Neural cell (in vitro differentiated cells): ENCODE measurements around the gene CSH2. TPM values are rescaled to one million over a fixed set of nuclear protein-coding genes. Genes with fewer than 3 reads are reported as not detected.
"Not testable (repeated sequence)": the region's sequence is repeated elsewhere in the genome, so short reads cannot be mapped to it uniquely, and the experiment has no call there.

Source experiments
- H2AFZ ChIP-seq: fragments of 200-600, 300-800 bp; sonication (generic), shearing (Covaris generic); 2 replicates; pipeline ENCODE4 v1.6.0; 2014; ENCODE audit warnings: low read depth, mild to moderate bottlenecking, antibody characterized with exemption, low read length, moderate library complexity
- H3F3A ChIP-seq: fragments of 200-600 bp; shearing (Covaris generic); 2 replicates; pipeline ENCODE4 v1.6.1; 2016; ENCODE audit warnings: mild to moderate bottlenecking, moderate library complexity, mixed read lengths, antibody characterized with exemption, low read length; ENCODE audit not compliant: insufficient read depth, poor library complexity, severe bottlenecking
- H3K27ac ChIP-seq: fragments of 200-600, 300-800 bp; sonication (generic), shearing (Covaris generic); 2 replicates; pipeline ENCODE4 v1.5.1; 2014; ENCODE audit warnings: mild to moderate bottlenecking, low read length, moderate library complexity
- H3K27me3 ChIP-seq: fragments of 300-800, 200-600 bp; sonication (generic), shearing (Covaris generic); 2 replicates; pipeline ENCODE4 v1.6.0; 2014; ENCODE audit warnings: mild to moderate bottlenecking, low read depth, low read length, moderate library complexity; ENCODE audit not compliant: insufficient read depth
- H3K36me3 ChIP-seq: fragments of 300-800, 200-600 bp; sonication (generic), shearing (Covaris generic); 2 replicates; pipeline ENCODE4 v1.5.1; 2014; ENCODE audit warnings: mild to moderate bottlenecking, antibody characterized with exemption, low read length, moderate library complexity; ENCODE audit not compliant: insufficient read depth
- H3K4me2 ChIP-seq: fragments of 300-800, 200-600 bp; sonication (generic), shearing (Covaris generic); 2 replicates; pipeline ENCODE4 v1.6.0; 2014; ENCODE audit warnings: mild to moderate bottlenecking, low read length
- H3K4me3 ChIP-seq: fragments of 300-800, 200-600 bp; sonication (generic), shearing (Covaris generic); 2 replicates; pipeline ENCODE4 v1.5.1; 2014; ENCODE audit warnings: mild to moderate bottlenecking, low read length, moderate library complexity
- H3K79me2 ChIP-seq: fragments of 200-600 bp; shearing (Covaris generic); replicated peaks from 2 replicates; pipeline ENCODE4 v1.6.0; 2014; ENCODE audit warnings: mild to moderate bottlenecking, low read length, moderate library complexity; ENCODE audit not compliant: insufficient read depth
- H3K9ac ChIP-seq: fragments of 300-800, 200-600 bp; sonication (generic), shearing (Covaris generic); 2 replicates; pipeline ENCODE4 v1.6.1; 2016; ENCODE audit warnings: mild to moderate bottlenecking, low read length, mixed read lengths
- H3K9me2 ChIP-seq: fragments of 200-600 bp; shearing (Covaris generic); 2 replicates; pipeline ENCODE4 v1.6.1; 2016; ENCODE audit warnings: mild to moderate bottlenecking, low read length, mixed read lengths; ENCODE audit not compliant: insufficient read depth
- H3K9me3 ChIP-seq: fragments of 200-600, 300-800 bp; sonication (generic), shearing (Covaris generic); 2 replicates; pipeline ENCODE4 v1.6.1; 2016; ENCODE audit warnings: mild to moderate bottlenecking, mixed run types, low read length, moderate library complexity, mixed read lengths
- H4K20me1 ChIP-seq: fragments of 200-600 bp; shearing (Covaris generic); 2 replicates; pipeline ENCODE4 v1.6.1; 2016; ENCODE audit warnings: mild to moderate bottlenecking, mixed run types; ENCODE audit not compliant: insufficient read depth
- CTCF ChIP-seq: fragments of 450-650 bp; IDR thresholded peaks from 2 replicates; pipeline ENCODE4 v1.5.1; 2014; ENCODE audit warnings: antibody characterized with exemption, mild to moderate bottlenecking, moderate library complexity; ENCODE audit not compliant: poor library complexity, severe bottlenecking
- EP300 ChIP-seq: fragments of 450-650 bp; conservative IDR thresholded peaks from 2 replicates; pipeline ENCODE4 v1.6.1; 2014; ENCODE audit warnings: antibody characterized with exemption, mild to moderate bottlenecking, moderate library complexity; ENCODE audit not compliant: poor library complexity, severe bottlenecking
- EZH2 ChIP-seq: fragments of 200-600, 300-800 bp; shearing (Covaris generic), sonication (generic); IDR thresholded peaks from 2 replicates; pipeline ENCODE4 v1.6.1; 2014; ENCODE audit warnings: antibody characterized with exemption, low read length, borderline replicate concordance, mild to moderate bottlenecking; ENCODE audit not compliant: insufficient read depth, poor library complexity, severe bottlenecking
- MXI1 ChIP-seq: fragments of 450-650 bp; conservative IDR thresholded peaks from 2 replicates; pipeline ENCODE4 v1.6.1; 2014; ENCODE audit warnings: antibody characterized with exemption, mild to moderate bottlenecking; ENCODE audit not compliant: poor library complexity, severe bottlenecking
- POLR2AphosphoS5 ChIP-seq: IDR thresholded peaks from 2 replicates; pipeline ENCODE4 v1.6.1; 2012
- RAD21 ChIP-seq: fragments of 450-650 bp; conservative IDR thresholded peaks from 2 replicates; pipeline ENCODE4 v1.6.1; 2014; ENCODE audit warnings: antibody characterized with exemption, mild to moderate bottlenecking, moderate library complexity
- SMC3 ChIP-seq: fragments of 450-650 bp; conservative IDR thresholded peaks from 2 replicates; pipeline ENCODE4 v1.6.1; 2014; ENCODE audit warnings: antibody characterized with exemption, mild to moderate bottlenecking, moderate library complexity; ENCODE audit not compliant: poor library complexity
- TAF1 ChIP-seq: IDR thresholded peaks from 2 replicates; pipeline ENCODE4 v1.6.1; 2012; ENCODE audit warnings: low read depth
- polyA plus RNA-seq: library from polyadenylated mRNA; depleted of rRNA; stranded (reverse); fragments of >200 nt; gene quantifications from 2 replicates; pipeline ENCODE4 v1.2.3, GENCODE V29; 2014
- TF ChIP-seq, protein P1 (sequence below): IDR thresholded peaks from 2 replicates; pipeline ENCODE4 v1.6.1; 2012; ENCODE audit warnings: borderline replicate concordance

CSH2 gene
- polyA plus RNA-seq, 1 donor from 2014 or later, result not detected

- H3K27me3 ChIP-seq, H3K27ac ChIP-seq, H3K9me2 ChIP-seq, H3K4me2 ChIP-seq, H3K9me3 ChIP-seq, H3K4me3 ChIP-seq, H3K36me3 ChIP-seq, H3K9ac ChIP-seq, H2AFZ ChIP-seq, H3K79me2 ChIP-seq, H4K20me1 ChIP-seq, H3F3A ChIP-seq: not testable (repeated sequence)
Measured at GRCh38 chr17:63870292-63870665, 3.2 kb downstream of the CSH2 start.

GRCh38 chr17:63869491-63870291, 3.8 kb downstream of the CSH2 start:
- not testable (repeated sequence) for H3K79me2 ChIP-seq, H3K36me3 ChIP-seq, H3K9me2 ChIP-seq, H3F3A ChIP-seq, H3K4me2 ChIP-seq, H3K4me3 ChIP-seq, H2AFZ ChIP-seq, H3K9me3 ChIP-seq, H3K9ac ChIP-seq, H3K27ac ChIP-seq, H4K20me1 ChIP-seq, H3K27me3 ChIP-seq

- not testable (repeated sequence) for H3K36me3 ChIP-seq, H3F3A ChIP-seq, H3K27ac ChIP-seq, H3K9me2 ChIP-seq, H4K20me1 ChIP-seq, H3K4me3 ChIP-seq, H3K9ac ChIP-seq, H3K9me3 ChIP-seq, H2AFZ ChIP-seq, H3K4me2 ChIP-seq, H3K27me3 ChIP-seq, H3K79me2 ChIP-seq
Measured at GRCh38 chr17:63866625-63867024, 6.9 kb downstream of the CSH2 start.

GRCh38 chr17:63859257-63859656, 14.2 kb downstream of the CSH2 start:
- no peak for TF ChIP-seq SMC3
- TF ChIP-seq RAD21, result no peak
- TF ChIP-seq, protein P1, sequence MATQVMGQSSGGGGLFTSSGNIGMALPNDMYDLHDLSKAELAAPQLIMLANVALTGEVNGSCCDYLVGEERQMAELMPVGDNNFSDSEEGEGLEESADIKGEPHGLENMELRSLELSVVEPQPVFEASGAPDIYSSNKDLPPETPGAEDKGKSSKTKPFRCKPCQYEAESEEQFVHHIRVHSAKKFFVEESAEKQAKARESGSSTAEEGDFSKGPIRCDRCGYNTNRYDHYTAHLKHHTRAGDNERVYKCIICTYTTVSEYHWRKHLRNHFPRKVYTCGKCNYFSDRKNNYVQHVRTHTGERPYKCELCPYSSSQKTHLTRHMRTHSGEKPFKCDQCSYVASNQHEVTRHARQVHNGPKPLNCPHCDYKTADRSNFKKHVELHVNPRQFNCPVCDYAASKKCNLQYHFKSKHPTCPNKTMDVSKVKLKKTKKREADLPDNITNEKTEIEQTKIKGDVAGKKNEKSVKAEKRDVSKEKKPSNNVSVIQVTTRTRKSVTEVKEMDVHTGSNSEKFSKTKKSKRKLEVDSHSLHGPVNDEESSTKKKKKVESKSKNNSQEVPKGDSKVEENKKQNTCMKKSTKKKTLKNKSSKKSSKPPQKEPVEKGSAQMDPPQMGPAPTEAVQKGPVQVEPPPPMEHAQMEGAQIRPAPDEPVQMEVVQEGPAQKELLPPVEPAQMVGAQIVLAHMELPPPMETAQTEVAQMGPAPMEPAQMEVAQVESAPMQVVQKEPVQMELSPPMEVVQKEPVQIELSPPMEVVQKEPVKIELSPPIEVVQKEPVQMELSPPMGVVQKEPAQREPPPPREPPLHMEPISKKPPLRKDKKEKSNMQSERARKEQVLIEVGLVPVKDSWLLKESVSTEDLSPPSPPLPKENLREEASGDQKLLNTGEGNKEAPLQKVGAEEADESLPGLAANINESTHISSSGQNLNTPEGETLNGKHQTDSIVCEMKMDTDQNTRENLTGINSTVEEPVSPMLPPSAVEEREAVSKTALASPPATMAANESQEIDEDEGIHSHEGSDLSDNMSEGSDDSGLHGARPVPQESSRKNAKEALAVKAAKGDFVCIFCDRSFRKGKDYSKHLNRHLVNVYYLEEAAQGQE, result no peak
- TF ChIP-seq MXI1, result no peak
- no peak for TF ChIP-seq TAF1
- TF ChIP-seq EP300, result no peak
- TF ChIP-seq CTCF, result no peak
- no peak for TF ChIP-seq POLR2AphosphoS5
- no peak for TF ChIP-seq EZH2
- H2AFZ ChIP-seq, result no peak overlapping the region
- no peak overlapping the region for H3K4me3 ChIP-seq
- H3K4me2 ChIP-seq, result no peak overlapping the region
- no peaks in the 10 kb centered on the region for H3K9me2 ChIP-seq
- no peaks in the 10 kb centered on the region for H3F3A ChIP-seq
- H3K36me3 ChIP-seq, result no peaks in the 10 kb centered on the region
- H3K9me3 ChIP-seq, result no peaks in the 10 kb centered on the region
- no peak overlapping the region for H3K27ac ChIP-seq
- H4K20me1 ChIP-seq, result no peaks in the 10 kb centered on the region
- no peak overlapping the region for H3K9ac ChIP-seq
- no peaks in the 10 kb centered on the region for H3K27me3 ChIP-seq
- no peaks in the 10 kb centered on the region for H3K79me2 ChIP-seq

DNA sequence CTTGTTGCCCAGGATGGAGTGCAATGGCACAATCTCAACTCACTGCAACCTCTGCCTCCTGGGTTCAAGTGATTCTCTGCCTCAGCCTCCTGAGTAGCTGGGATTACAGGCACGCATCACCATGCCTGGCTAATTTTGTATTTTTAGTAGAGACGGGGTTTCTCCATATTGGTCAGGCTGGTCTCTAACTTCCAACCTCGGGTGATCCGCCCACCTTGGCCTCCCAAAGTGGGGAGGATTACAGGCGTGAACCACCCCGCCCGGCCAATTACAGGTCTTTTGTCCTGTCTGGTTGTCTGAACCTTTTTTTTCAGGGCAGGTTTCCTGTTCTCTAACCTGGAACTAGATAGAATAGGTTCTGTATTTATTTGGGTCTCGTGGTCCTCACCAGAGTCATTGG, 17.1 kb downstream of the CSH2 start:
- not testable (repeated sequence) for H3K27me3 ChIP-seq, H3K27ac ChIP-seq, H3K9me2 ChIP-seq, H3K4me2 ChIP-seq, H3K9me3 ChIP-seq, H3K4me3 ChIP-seq, H3K79me2 ChIP-seq, H3F3A ChIP-seq, H3K9ac ChIP-seq, H3K36me3 ChIP-seq, H2AFZ ChIP-seq, H4K20me1 ChIP-seq
